Gastroesophageal sphincter (tissue), 4 donors: ENCODE results near the gene GOLGA1. TPM values are rescaled to one million over a fixed set of nuclear protein-coding genes. Genes with fewer than 3 reads are reported as not detected.
"Not testable (repeated sequence)": the region's sequence is repeated elsewhere in the genome, so short reads cannot be mapped to it uniquely, and the experiment has no call there.

ENCODE experiments used
- ATAC-seq: fragments of 150-250 bp; one replicate; pipeline ENCODE4 v1.9.1; 2016; ENCODE audit warnings: mild to moderate bottlenecking, moderate library complexity
- H3K27ac ChIP-seq, 4 donors: fragments of 200-600 bp; sonication (generic) in 3 of 4; 1 replicate in 3 of 4; 2 replicates in 1 of 4; pipeline ENCODE4 v1.5.1; 2016 to 2019
- H3K27me3 ChIP-seq: fragments of 200-600 bp; sonication (generic); one replicate; pipeline ENCODE4 v1.5.1; 2019
- H3K36me3 ChIP-seq, 2 donors: fragments of 200-600 bp; sonication (generic); one replicate each; pipeline ENCODE4 v1.5.1; 2019; ENCODE audit warnings: control low read depth in 1 of 2
- H3K4me1 ChIP-seq, 3 donors: fragments of 200-600 bp; sonication (generic); 1 replicate in 2 of 3; 2 replicates in 1 of 3; pipeline ENCODE4 v1.5.1; 2016 to 2019; ENCODE audit warnings: control low read depth in 2 of 3
- H3K4me3 ChIP-seq, 2 donors: fragments of 200-600 bp; sonication (generic); one replicate each; pipeline ENCODE4 v1.5.1; 2019; ENCODE audit warnings: mild to moderate bottlenecking in 1 of 2, moderate library complexity in 1 of 2
- H3K9me3 ChIP-seq, 3 donors: fragments of 200-600 bp; sonication (generic); one replicate each; pipeline ENCODE4 v1.5.1; 2017 to 2019; ENCODE audit warnings: control low read depth in 2 of 3
- CTCF ChIP-seq, 4 experiments: fragments of 200-600 bp in 2 of 4; fragments of 450-650 bp in 2 of 4; sonication (generic) in 1 of 4; IDR thresholded peaks; one replicate each; pipeline ENCODE4 v1.5.1; 2017 to 2019; ENCODE audit warnings: antibody characterized with exemption in 4 of 4, mild to moderate bottlenecking in 2 of 4, moderate library complexity in 2 of 4
- EP300 ChIP-seq: sonication (generic); formaldehyde crosslinking; IDR thresholded peaks from one replicate; pipeline ENCODE4 v1.6.1; 2017; ENCODE audit warnings: antibody characterized with exemption, mild to moderate bottlenecking
- POLR2A ChIP-seq, 2 donors: fragments of 450-650 bp; IDR thresholded peaks; one replicate each; pipeline ENCODE4 v1.6.1; 2017; ENCODE audit warnings: antibody characterized with exemption in 2 of 2, mild to moderate bottlenecking in 2 of 2, moderate library complexity in 1 of 2
- POLR2AphosphoS5 ChIP-seq: sonication (generic); formaldehyde crosslinking; IDR thresholded peaks from one replicate; pipeline ENCODE4 v1.6.1; 2017; ENCODE audit warnings: antibody characterized with exemption
- WGBS, 2 donors: methylation state at CpG; one replicate each; pipeline ENCODE4 v1.1.5; 2018; ENCODE audit warnings: low coverage in 1 of 2; 5-methylcytosine and 5-hydroxymethylcytosine counted together
- total RNA-seq, 4 donors: library from RNA; depleted of rRNA; stranded (reverse); fragments of >200 nt; gene quantifications; one replicate each; pipeline ENCODE4 v1.1.0, GENCODE V29; 2016

GOLGA1 gene
- total RNA-seq, 4 donors from 2014 or later: 21.3 to 42.5 (median 31.9) TPM

GRCh38 chr9:124960409-124960752, 19.5 kb upstream of the GOLGA1 start:
- H3K9me3 ChIP-seq: no peaks in the 10 kb centered on the region
- no peaks in the 10 kb centered on the region for H3K4me1 ChIP-seq
- no peaks in the 10 kb centered on the region for H3K36me3 ChIP-seq
- no peak for ATAC-seq
- WGBS, 2 donors: 81 to 89% methylated on average over 2 of the region's 2 CpGs
- no peak overlapping the region for H3K27ac ChIP-seq
- TF ChIP-seq EP300: no peak
- no peak for TF ChIP-seq POLR2AphosphoS5
- no peak overlapping the region for H3K4me3 ChIP-seq
- no peaks in the 10 kb centered on the region for H3K27me3 ChIP-seq

GRCh38 chr9:124959671-124960408, 19.0 kb upstream of the GOLGA1 start:
- ATAC-seq, H3K4me3 ChIP-seq, H3K9me3 ChIP-seq, H3K27ac ChIP-seq, H3K36me3 ChIP-seq, H3K4me1 ChIP-seq, H3K27me3 ChIP-seq: not testable (repeated sequence)
- 96 to 98% methylated on average over 6 to 9 of the region's 9 CpGs for WGBS, 2 donors

GRCh38 chr9:124954255-124954654, 13.4 kb upstream of the GOLGA1 start:
- no peak for ATAC-seq
- H3K36me3 ChIP-seq: peaks cover 0 to 25% of the 10 kb centered on the region in 2 donors
- H3K9me3 ChIP-seq: no peaks in the 10 kb centered on the region
- no peak overlapping the region for H3K4me3 ChIP-seq
- TF ChIP-seq EP300 (no peak), POLR2AphosphoS5 (no peak), POLR2A (IDR thresholded peaks at IDR 0.05) (no peak), CTCF (IDR thresholded peaks at IDR 0.05) (no peak)
- H3K27ac ChIP-seq: no peak overlapping the region
- no peaks in the 10 kb centered on the region for H3K4me1 ChIP-seq
- 80 to 90% methylated on average over 1 of the region's 1 CpG for WGBS, 2 donors
- H3K27me3 ChIP-seq: no peaks in the 10 kb centered on the region

- no peak for ATAC-seq
- WGBS, 2 donors: 83 to 84% methylated on average over 1 to 3 of the region's 3 CpGs
- peaks cover 0 to 25% of the 10 kb centered on the region in 2 donors for H3K36me3 ChIP-seq
- TF ChIP-seq EP300: no peak
- TF ChIP-seq POLR2AphosphoS5: no peak
- TF ChIP-seq POLR2A (IDR thresholded peaks at IDR 0.05): no peak
- TF ChIP-seq CTCF (IDR thresholded peaks at IDR 0.05): no peak
- no peaks in the 10 kb centered on the region for H3K27me3 ChIP-seq
- no peak overlapping the region for H3K4me3 ChIP-seq
- H3K4me1 ChIP-seq: no peaks in the 10 kb centered on the region
- H3K27ac ChIP-seq: no peak overlapping the region
- H3K9me3 ChIP-seq: no peaks in the 10 kb centered on the region
Measured at GRCh38 chr9:124950050-124950718, 9.3 kb upstream of the GOLGA1 start.

- no peaks in the 10 kb centered on the region for H3K9me3 ChIP-seq
- H3K4me3 ChIP-seq: no peak overlapping the region
- no peaks in the 10 kb centered on the region for H3K4me1 ChIP-seq
- ATAC-seq: no peak
- peaks cover 0 to 25% of the 10 kb centered on the region in 2 donors for H3K36me3 ChIP-seq
- H3K27me3 ChIP-seq: no peaks in the 10 kb centered on the region
- WGBS, 2 donors: 75 to 90% methylated on average over 2 of the region's 2 CpGs
- TF ChIP-seq POLR2A (IDR thresholded peaks at IDR 0.05) (no peak), CTCF (IDR thresholded peaks at IDR 0.05) (no peak), EP300 (no peak), POLR2AphosphoS5 (no peak)
- no peak overlapping the region for H3K27ac ChIP-seq
Measured at GRCh38 chr9:124949387-124949786, 8.5 kb upstream of the GOLGA1 start.
